Mesothelial cell of epicardium (in vitro differentiated cells): ENCODE data around the gene CPSF4L. TPM values are rescaled to one million over a fixed set of nuclear protein-coding genes. Genes with fewer than 3 reads are reported as not detected.

Experiments
- DNase-seq, 2 experiments: peaks; one replicate each; pipeline ENCODE4 v3.0.0; 2021; ENCODE audit warnings: low spot score in 2 of 2; ENCODE audit not compliant: unreplicated experiment in 2 of 2
- H3K27ac Mint-ChIP-seq: 2 replicates; pipeline ENCODE4 v1.8.0; 2021; ENCODE audit warnings: mixed read lengths
- H3K27me3 Mint-ChIP-seq: 2 replicates; pipeline ENCODE4 v1.8.0; 2021; ENCODE audit warnings: low read depth, mixed read lengths
- H3K36me3 Mint-ChIP-seq: 2 replicates; pipeline ENCODE4 v1.8.0; 2021; ENCODE audit warnings: mixed read lengths
- H3K4me1 Mint-ChIP-seq: 2 replicates; pipeline ENCODE4 v1.8.0; 2021; ENCODE audit warnings: mixed read lengths
- H3K4me3 Mint-ChIP-seq: 2 replicates; pipeline ENCODE4 v1.8.0; 2021; ENCODE audit warnings: mild to moderate bottlenecking, moderate library complexity, mixed read lengths
- H3K9me3 Mint-ChIP-seq: 2 replicates; pipeline ENCODE4 v1.8.0; 2021; ENCODE audit warnings: mixed read lengths
- CTCF ChIP-seq: fragments of 200-600 bp; sonication (generic); IDR thresholded peaks from one replicate; pipeline ENCODE4 v1.5.0; 2021; ENCODE audit warnings: antibody characterized with exemption; ENCODE audit not compliant: unreplicated experiment
- total RNA-seq: library from RNA; stranded (reverse); gene quantifications from 3 replicates; pipeline ENCODE4 v1.2.1, GENCODE V29; 2021

CPSF4L gene
- total RNA-seq, 1 donor from 2014 or later: 0.40 TPM

DNA sequence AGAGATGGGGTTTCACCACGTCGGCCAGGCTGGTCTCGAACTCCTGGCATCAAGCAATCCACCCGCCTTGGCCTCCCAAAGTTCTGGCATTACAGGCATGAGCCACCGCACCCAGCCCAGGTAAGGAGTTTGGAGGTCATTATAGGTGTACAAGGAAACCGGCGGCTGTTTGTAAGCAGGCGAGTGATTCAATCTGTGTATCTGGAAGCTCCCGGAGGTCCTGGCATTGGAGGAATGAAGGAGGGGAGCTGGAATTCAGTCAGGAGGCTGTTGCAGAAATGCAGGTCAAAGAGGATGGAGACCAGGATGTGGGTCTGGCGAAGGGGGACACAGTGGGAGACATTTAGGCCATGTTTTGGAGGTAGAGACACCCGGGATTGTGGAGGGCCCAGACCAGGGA is 31.4 kb upstream of the CPSF4L start:
- Mint-ChIP-seq H3K27me3 (no peaks in the 10 kb centered on the region), H3K27ac (peak overlapping the region; percentile 60), H3K36me3 (peaks cover 2% of the 10 kb centered on the region), H3K4me3 (no peak overlapping the region), H3K9me3 (no peaks in the 10 kb centered on the region), H3K4me1 (peaks cover 23% of the 10 kb centered on the region)
- TF ChIP-seq CTCF: no peak
- no peak for DNase-seq

DNA sequence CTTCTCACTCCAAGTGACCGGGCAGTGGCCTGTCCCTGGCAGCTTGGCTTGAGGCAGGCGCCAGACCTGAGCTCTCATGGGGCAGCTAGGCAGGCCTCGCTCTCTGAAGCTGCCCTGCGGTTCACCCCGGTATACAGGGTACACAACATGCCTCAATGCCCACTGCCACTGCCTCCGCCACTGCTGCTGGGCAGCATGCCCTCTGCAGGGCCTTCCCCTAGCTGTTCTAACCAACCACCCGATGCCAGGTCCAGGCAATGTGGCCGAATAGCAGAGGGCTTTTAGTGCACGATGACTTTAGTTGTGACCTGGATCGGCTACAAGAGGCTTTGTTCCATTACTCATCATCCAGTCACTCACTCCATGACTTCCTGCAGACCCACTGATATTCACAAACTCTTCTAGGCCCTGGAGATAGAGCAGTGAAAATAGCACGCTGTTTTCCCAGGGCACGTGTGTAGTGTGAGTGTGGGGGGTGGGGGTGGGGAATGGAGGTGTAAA is 30.4 kb upstream of the CPSF4L start:
- Mint-ChIP-seq H3K36me3 (peaks cover 2% of the 10 kb centered on the region), H3K4me3 (no peak overlapping the region), H3K9me3 (no peaks in the 10 kb centered on the region), H3K27me3 (no peaks in the 10 kb centered on the region), H3K4me1 (peaks cover 28% of the 10 kb centered on the region), H3K27ac (no peak overlapping the region)
- DNase-seq: no peak
- no peak for TF ChIP-seq CTCF

- Mint-ChIP-seq H3K9me3 (no peaks in the 10 kb centered on the region), H3K4me1 (peaks cover 35% of the 10 kb centered on the region), H3K27me3 (no peaks in the 10 kb centered on the region), H3K27ac (peak overlapping the region; percentile 2), H3K36me3 (peaks cover 4% of the 10 kb centered on the region), H3K4me3 (no peak overlapping the region)
- DNase-seq: no peak
- no peak for TF ChIP-seq CTCF
These were observed 29.7 kb upstream of the CPSF4L start for GRCh38 chr17:73291260-73291801.

- TF ChIP-seq CTCF: no peak
- peaks cover 37% of the 10 kb centered on the region for H3K4me1 Mint-ChIP-seq
- H3K27me3 Mint-ChIP-seq: no peaks in the 10 kb centered on the region
- peak overlapping the region; percentile 15 for H3K27ac Mint-ChIP-seq
- no peaks in the 10 kb centered on the region for H3K9me3 Mint-ChIP-seq
- DNase-seq: no peak
- no peak overlapping the region for H3K4me3 Mint-ChIP-seq
- H3K36me3 Mint-ChIP-seq: peaks cover 8% of the 10 kb centered on the region
These were observed 28.9 kb upstream of the CPSF4L start for GRCh38 chr17:73290399-73291259.

- Mint-ChIP-seq H3K36me3 (peaks cover 8% of the 10 kb centered on the region), H3K4me3 (no peak overlapping the region), H3K27me3 (no peaks in the 10 kb centered on the region), H3K27ac (peak overlapping the region; percentile 53), H3K9me3 (no peaks in the 10 kb centered on the region), H3K4me1 (peaks cover 37% of the 10 kb centered on the region)
- DNase-seq: no peak
- TF ChIP-seq CTCF: no peak
These were observed 28.0 kb upstream of the CPSF4L start for GRCh38 chr17:73289549-73290254.
